Gastroesophageal sphincter (tissue), 4 donors: Measurements from ENCODE around the gene TWIST2. TPM values are rescaled to one million over a fixed set of nuclear protein-coding genes. Genes with fewer than 3 reads are reported as not detected.

Source experiments
- ATAC-seq: fragments of 150-250 bp; one replicate; pipeline ENCODE4 v1.9.1; 2016; ENCODE audit warnings: mild to moderate bottlenecking, moderate library complexity
- H3K27ac ChIP-seq, 4 donors: fragments of 200-600 bp; sonication (generic) in 3 of 4; 1 replicate in 3 of 4; 2 replicates in 1 of 4; pipeline ENCODE4 v1.5.1; 2016 to 2019
- H3K27me3 ChIP-seq: fragments of 200-600 bp; sonication (generic); one replicate; pipeline ENCODE4 v1.5.1; 2019
- H3K36me3 ChIP-seq, 2 donors: fragments of 200-600 bp; sonication (generic); one replicate each; pipeline ENCODE4 v1.5.1; 2019; ENCODE audit warnings: control low read depth in 1 of 2
- H3K4me1 ChIP-seq, 3 donors: fragments of 200-600 bp; sonication (generic); 1 replicate in 2 of 3; 2 replicates in 1 of 3; pipeline ENCODE4 v1.5.1; 2016 to 2019; ENCODE audit warnings: control low read depth in 2 of 3
- H3K4me3 ChIP-seq, 2 donors: fragments of 200-600 bp; sonication (generic); one replicate each; pipeline ENCODE4 v1.5.1; 2019; ENCODE audit warnings: mild to moderate bottlenecking in 1 of 2, moderate library complexity in 1 of 2
- H3K9me3 ChIP-seq, 3 donors: fragments of 200-600 bp; sonication (generic); one replicate each; pipeline ENCODE4 v1.5.1; 2017 to 2019; ENCODE audit warnings: control low read depth in 2 of 3
- EP300 ChIP-seq: sonication (generic); formaldehyde crosslinking; IDR thresholded peaks from one replicate; pipeline ENCODE4 v1.6.1; 2017; ENCODE audit warnings: antibody characterized with exemption, mild to moderate bottlenecking
- POLR2A ChIP-seq, 2 donors: fragments of 450-650 bp; IDR thresholded peaks; one replicate each; pipeline ENCODE4 v1.6.1; 2017; ENCODE audit warnings: antibody characterized with exemption in 2 of 2, mild to moderate bottlenecking in 2 of 2, moderate library complexity in 1 of 2
- POLR2AphosphoS5 ChIP-seq: sonication (generic); formaldehyde crosslinking; IDR thresholded peaks from one replicate; pipeline ENCODE4 v1.6.1; 2017; ENCODE audit warnings: antibody characterized with exemption
- WGBS, 2 donors: methylation state at CpG; one replicate each; pipeline ENCODE4 v1.1.5; 2018; ENCODE audit warnings: low coverage in 1 of 2; 5-methylcytosine and 5-hydroxymethylcytosine counted together
- total RNA-seq, 4 donors: library from RNA; depleted of rRNA; stranded (reverse); fragments of >200 nt; gene quantifications; one replicate each; pipeline ENCODE4 v1.1.0, GENCODE V29; 2016
- TF ChIP-seq, protein P1 (sequence below), 4 experiments: fragments of 200-600 bp in 2 of 4; fragments of 450-650 bp in 2 of 4; sonication (generic) in 1 of 4; IDR thresholded peaks; one replicate each; pipeline ENCODE4 v1.5.1; 2017 to 2019; ENCODE audit warnings: antibody characterized with exemption in 4 of 4, mild to moderate bottlenecking in 2 of 4, moderate library complexity in 2 of 4

Gene TWIST2
- total RNA-seq, 4 donors from 2014 or later, result 17.7 to 69.6 (median 45.2) TPM

GRCh38 chr2:238899386-238899785 is 51.5 kb downstream of the TWIST2 start:
- TF ChIP-seq POLR2A (IDR thresholded peaks at IDR 0.05), result no peak
- TF ChIP-seq, protein P1, sequence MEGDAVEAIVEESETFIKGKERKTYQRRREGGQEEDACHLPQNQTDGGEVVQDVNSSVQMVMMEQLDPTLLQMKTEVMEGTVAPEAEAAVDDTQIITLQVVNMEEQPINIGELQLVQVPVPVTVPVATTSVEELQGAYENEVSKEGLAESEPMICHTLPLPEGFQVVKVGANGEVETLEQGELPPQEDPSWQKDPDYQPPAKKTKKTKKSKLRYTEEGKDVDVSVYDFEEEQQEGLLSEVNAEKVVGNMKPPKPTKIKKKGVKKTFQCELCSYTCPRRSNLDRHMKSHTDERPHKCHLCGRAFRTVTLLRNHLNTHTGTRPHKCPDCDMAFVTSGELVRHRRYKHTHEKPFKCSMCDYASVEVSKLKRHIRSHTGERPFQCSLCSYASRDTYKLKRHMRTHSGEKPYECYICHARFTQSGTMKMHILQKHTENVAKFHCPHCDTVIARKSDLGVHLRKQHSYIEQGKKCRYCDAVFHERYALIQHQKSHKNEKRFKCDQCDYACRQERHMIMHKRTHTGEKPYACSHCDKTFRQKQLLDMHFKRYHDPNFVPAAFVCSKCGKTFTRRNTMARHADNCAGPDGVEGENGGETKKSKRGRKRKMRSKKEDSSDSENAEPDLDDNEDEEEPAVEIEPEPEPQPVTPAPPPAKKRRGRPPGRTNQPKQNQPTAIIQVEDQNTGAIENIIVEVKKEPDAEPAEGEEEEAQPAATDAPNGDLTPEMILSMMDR (IDR thresholded peaks at IDR 0.05), result no peak
- TF ChIP-seq EP300, result no peak
- TF ChIP-seq POLR2AphosphoS5, result no peak
- H3K36me3 ChIP-seq, result no peaks in the 10 kb centered on the region
- WGBS, 2 donors, result 95% methylated on average over 3 of the region's 7 CpGs; no CpG with 5 or more reads in 1 of the 2 donors
- peaks cover 13% of the 10 kb centered on the region for H3K27me3 ChIP-seq
- ATAC-seq, result no peak
- no peaks in the 10 kb centered on the region for H3K9me3 ChIP-seq
- no peak overlapping the region for H3K4me3 ChIP-seq
- H3K4me1 ChIP-seq, result peaks cover 0 to 41% (median 24%) of the 10 kb centered on the region in 3 donors
- no peak overlapping the region for H3K27ac ChIP-seq

DNA sequence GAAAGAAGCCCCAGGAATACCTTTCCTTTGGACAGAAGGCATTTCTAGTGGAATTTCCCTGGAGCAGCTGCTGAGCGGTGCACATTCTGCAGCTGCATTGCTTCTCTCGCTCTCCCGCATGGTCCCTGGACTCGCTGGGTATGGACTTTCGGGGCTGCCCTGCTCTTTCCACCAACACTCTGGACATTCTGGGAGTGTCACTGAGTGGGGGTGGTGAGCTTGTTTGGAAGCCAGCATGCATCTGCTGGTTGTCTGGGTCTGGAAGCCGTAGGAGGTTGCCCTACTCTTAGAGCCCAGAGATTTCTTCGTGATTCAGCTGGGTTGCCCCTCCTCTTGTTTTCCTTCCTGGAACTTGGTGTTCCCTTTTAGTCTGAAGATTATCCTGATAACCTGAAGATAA is 52.6 kb downstream of the TWIST2 start:
- Histone ChIP-seq H3K4me1 (peaks cover 0 to 30% (median 12%) of the 10 kb centered on the region in 3 donors), H3K27me3 (peaks cover 13% of the 10 kb centered on the region), H3K4me3 (no peak overlapping the region)

GRCh38 chr2:238901461-238902057 is 53.7 kb downstream of the TWIST2 start:
- no peak for ATAC-seq
- 80% methylated on average over 5 of the region's 14 CpGs; no CpG with 5 or more reads in 1 of the 2 donors for WGBS, 2 donors
- H3K4me3 ChIP-seq, result no peak overlapping the region
- H3K36me3 ChIP-seq, result no peaks in the 10 kb centered on the region
- TF ChIP-seq POLR2A (IDR thresholded peaks at IDR 0.05) (no peak), EP300 (no peak), POLR2AphosphoS5 (no peak)
- TF ChIP-seq, protein P1 (IDR thresholded peaks at IDR 0.05), result no peak
- H3K27me3 ChIP-seq, result peaks cover 13% of the 10 kb centered on the region
- no peak overlapping the region for H3K27ac ChIP-seq
- peaks cover 0 to 20% (median 9%) of the 10 kb centered on the region in 3 donors for H3K4me1 ChIP-seq
- H3K9me3 ChIP-seq, result no peaks in the 10 kb centered on the region

More for the DNA sequence above, 52.6 kb downstream of the TWIST2 start:
- TF ChIP-seq POLR2A (IDR thresholded peaks at IDR 0.05) (no peak), EP300 (no peak), POLR2AphosphoS5 (no peak)
- TF ChIP-seq, protein P1 (IDR thresholded peaks at IDR 0.05), result no peak
- ATAC-seq, result no peak
- Histone ChIP-seq H3K9me3 (no peaks in the 10 kb centered on the region), H3K27ac (no peak overlapping the region), H3K36me3 (no peaks in the 10 kb centered on the region)
- WGBS, 2 donors, result 77 to 87% methylated on average over 6 to 7 of the region's 7 CpGs

- ATAC-seq, result no peak
- no peak overlapping the region for H3K27ac ChIP-seq
- H3K4me3 ChIP-seq, result no peak overlapping the region
- no peaks in the 10 kb centered on the region for H3K9me3 ChIP-seq
- peaks cover 20% of the 10 kb centered on the region for H3K27me3 ChIP-seq
- peaks cover 0 to 14% (median 3%) of the 10 kb centered on the region in 3 donors for H3K4me1 ChIP-seq
- no peaks in the 10 kb centered on the region for H3K36me3 ChIP-seq
- TF ChIP-seq EP300, result no peak
- TF ChIP-seq, protein P1 (IDR thresholded peaks at IDR 0.05), result no peak
- TF ChIP-seq POLR2AphosphoS5, result no peak
- TF ChIP-seq POLR2A (IDR thresholded peaks at IDR 0.05), result no peak
- WGBS, 2 donors, result 93 to 100% methylated on average over 2 of the region's 2 CpGs
These were observed 54.4 kb downstream of the TWIST2 start for GRCh38 chr2:238902285-238902684.

GRCh38 chr2:238903141-238903540 is 55.3 kb downstream of the TWIST2 start:
- peaks cover 22% of the 10 kb centered on the region for H3K27me3 ChIP-seq
- no peak overlapping the region for H3K4me3 ChIP-seq
- 90 to 97% methylated on average over 2 of the region's 2 CpGs for WGBS, 2 donors
- H3K36me3 ChIP-seq, result no peaks in the 10 kb centered on the region
- ATAC-seq, result no peak
- no peaks in the 10 kb centered on the region for H3K9me3 ChIP-seq
- TF ChIP-seq, protein P1 (IDR thresholded peaks at IDR 0.05), result no peak
- no peak overlapping the region for H3K27ac ChIP-seq
- H3K4me1 ChIP-seq, result peaks cover 0 to 7% (median 0%) of the 10 kb centered on the region in 3 donors
